ENCODE measurements around the gene RYR2. TPM values are rescaled to one million over a fixed set of nuclear protein-coding genes. Genes with fewer than 3 reads are reported as not detected.

RYR2 gene
- total RNA-seq, 1 experiment from 2014 or later, result 1.0 TPM

- in situ Hi-C loops (cut with HindIII; ENCODE audit: low pct_unique_long_range_greater_than_20kb, low sequenced_read_pairs), result no loop called here
- no peak for DNase-seq (ENCODE audit: low read depth)
Observed at GRCh38 chr1:237687804-237688203, 645.8 kb downstream of the RYR2 start.

- in situ Hi-C loops (cut with HindIII; ENCODE audit: low pct_unique_long_range_greater_than_20kb, low sequenced_read_pairs), result no loop called here
- no peak for DNase-seq (ENCODE audit: low read depth)
Observed at GRCh38 chr1:237690656-237691055, 648.7 kb downstream of the RYR2 start.

- in situ Hi-C loops (cut with HindIII; ENCODE audit: low pct_unique_long_range_greater_than_20kb, low sequenced_read_pairs), result no loop called here
- no peak for DNase-seq (ENCODE audit: low read depth)
Observed at GRCh38 chr1:237692255-237692654, 650.3 kb downstream of the RYR2 start.

- no peak for DNase-seq (ENCODE audit: low read depth)
- in situ Hi-C loops (cut with HindIII; ENCODE audit: low pct_unique_long_range_greater_than_20kb, low sequenced_read_pairs), result no loop called here
Observed at GRCh38 chr1:237695878-237696277, 653.9 kb downstream of the RYR2 start.

GRCh38 chr1:237700181-237700580, 658.2 kb downstream of the RYR2 start:
- no peak for DNase-seq (ENCODE audit: low read depth)
- in situ Hi-C loops (cut with HindIII; ENCODE audit: low pct_unique_long_range_greater_than_20kb, low sequenced_read_pairs), result no loop called here

GRCh38 chr1:237701534-237701933, 659.5 kb downstream of the RYR2 start:
- in situ Hi-C loops (cut with HindIII; ENCODE audit: low pct_unique_long_range_greater_than_20kb, low sequenced_read_pairs), result no loop called here
- no peak for DNase-seq (ENCODE audit: low read depth)

- no peak for DNase-seq (ENCODE audit: low read depth)
- in situ Hi-C loops (cut with HindIII; ENCODE audit: low pct_unique_long_range_greater_than_20kb, low sequenced_read_pairs), result no loop called here
Observed at GRCh38 chr1:237702161-237702560, 660.2 kb downstream of the RYR2 start.

GRCh38 chr1:237705462-237705861, 663.5 kb downstream of the RYR2 start:
- DNase-seq (ENCODE audit: low read depth), result no peak
- in situ Hi-C loops (cut with HindIII; ENCODE audit: low pct_unique_long_range_greater_than_20kb, low sequenced_read_pairs), result no loop called here

- in situ Hi-C loops (cut with HindIII; ENCODE audit: low pct_unique_long_range_greater_than_20kb, low sequenced_read_pairs), result no loop called here
- DNase-seq (ENCODE audit: low read depth), result no peak
Observed at GRCh38 chr1:237709355-237709754, 667.4 kb downstream of the RYR2 start.

- in situ Hi-C loops (cut with HindIII; ENCODE audit: low pct_unique_long_range_greater_than_20kb, low sequenced_read_pairs), result no loop called here
- DNase-seq (ENCODE audit: low read depth), result no peak
Observed at GRCh38 chr1:237711281-237711680, 669.3 kb downstream of the RYR2 start.

DNA sequence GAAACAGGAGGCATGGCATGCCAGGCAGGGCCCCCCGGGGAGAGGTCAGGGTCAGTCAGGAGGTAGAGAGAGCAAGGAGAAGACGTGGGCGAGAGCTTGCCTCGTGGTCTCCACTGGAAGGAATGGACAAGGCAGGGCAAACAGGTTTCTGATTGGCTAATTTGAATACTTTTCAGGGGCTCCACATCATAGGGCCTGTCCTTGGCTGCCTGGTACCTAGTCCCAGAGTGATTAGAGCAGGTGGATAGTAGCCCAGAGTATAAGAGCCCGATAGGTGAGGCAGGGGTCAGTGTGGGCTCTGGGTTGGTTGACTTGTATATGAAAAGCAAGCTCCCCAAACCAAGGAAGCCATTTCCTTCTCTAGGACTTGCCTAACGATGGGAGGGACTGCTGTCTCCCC, 670.1 kb downstream of the RYR2 start:
- in situ Hi-C loops (cut with HindIII; ENCODE audit: low pct_unique_long_range_greater_than_20kb, low sequenced_read_pairs), result no loop called here

GRCh38 chr1:237712586-237713157, 670.7 kb downstream of the RYR2 start:
- in situ Hi-C loops (cut with HindIII; ENCODE audit: low pct_unique_long_range_greater_than_20kb, low sequenced_read_pairs), result no loop called here
- DNase-seq (ENCODE audit: low read depth), result no peak

More for the DNA sequence above, 670.1 kb downstream of the RYR2 start:
- no peak for DNase-seq (ENCODE audit: low read depth)

DNA sequence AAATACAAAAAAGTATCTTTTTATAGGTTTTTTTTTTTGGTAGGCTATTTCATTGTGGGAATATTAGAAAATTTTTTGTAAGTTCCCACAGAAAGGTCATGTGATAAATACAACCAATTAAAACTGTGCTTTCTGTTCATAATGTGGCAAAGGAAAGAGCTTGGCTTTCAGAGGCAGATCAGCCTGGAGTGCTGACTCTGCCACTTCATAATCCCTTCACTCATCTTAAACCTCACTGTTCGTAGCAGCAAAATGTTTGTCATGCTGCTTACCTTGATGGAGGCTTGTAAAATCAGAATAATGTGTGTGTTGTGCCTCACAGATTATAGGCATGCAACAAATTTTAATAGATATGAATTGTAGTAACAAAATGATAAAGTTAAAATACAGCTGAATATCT, 671.9 kb downstream of the RYR2 start:
- no peak for DNase-seq (ENCODE audit: low read depth)
- in situ Hi-C loops (cut with HindIII; ENCODE audit: low pct_unique_long_range_greater_than_20kb, low sequenced_read_pairs), result no loop called here

- in situ Hi-C loops (cut with HindIII; ENCODE audit: low pct_unique_long_range_greater_than_20kb, low sequenced_read_pairs), result no loop called here
- DNase-seq (ENCODE audit: low read depth), result no peak
Observed at GRCh38 chr1:237717106-237717505, 675.1 kb downstream of the RYR2 start.

GRCh38 chr1:237730826-237731350, 688.9 kb downstream of the RYR2 start:
- DNase-seq (ENCODE audit: low read depth), result no peak
- in situ Hi-C loops (cut with HindIII; ENCODE audit: low pct_unique_long_range_greater_than_20kb, low sequenced_read_pairs), result no loop called here

DNA sequence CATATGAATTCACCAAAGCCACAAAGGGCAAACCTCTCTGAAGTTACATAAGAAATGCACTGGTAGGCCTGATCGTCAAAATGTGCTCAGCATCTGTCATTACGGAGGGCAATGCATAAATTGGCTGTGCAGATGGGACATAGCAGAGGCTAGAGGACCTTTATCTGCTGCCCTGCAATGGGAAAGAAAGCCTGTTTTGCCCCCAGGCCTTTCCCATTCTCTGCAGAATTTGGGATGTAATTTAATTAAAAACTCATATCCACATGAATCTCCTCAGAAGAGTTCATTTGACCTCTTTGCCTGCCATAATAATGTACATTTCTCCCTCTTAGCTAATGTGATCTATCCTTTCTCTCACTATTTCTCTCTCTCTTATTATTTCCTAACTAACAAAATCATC, 690.7 kb downstream of the RYR2 start:
- no peak for DNase-seq (ENCODE audit: low read depth)
- in situ Hi-C loops (cut with HindIII; ENCODE audit: low pct_unique_long_range_greater_than_20kb, low sequenced_read_pairs), result no loop called here

GRCh38 chr1:237736372-237737029, 694.5 kb downstream of the RYR2 start:
- in situ Hi-C loops (cut with HindIII; ENCODE audit: low pct_unique_long_range_greater_than_20kb, low sequenced_read_pairs), result no loop called here
- DNase-seq (ENCODE audit: low read depth), result no peak

DNA sequence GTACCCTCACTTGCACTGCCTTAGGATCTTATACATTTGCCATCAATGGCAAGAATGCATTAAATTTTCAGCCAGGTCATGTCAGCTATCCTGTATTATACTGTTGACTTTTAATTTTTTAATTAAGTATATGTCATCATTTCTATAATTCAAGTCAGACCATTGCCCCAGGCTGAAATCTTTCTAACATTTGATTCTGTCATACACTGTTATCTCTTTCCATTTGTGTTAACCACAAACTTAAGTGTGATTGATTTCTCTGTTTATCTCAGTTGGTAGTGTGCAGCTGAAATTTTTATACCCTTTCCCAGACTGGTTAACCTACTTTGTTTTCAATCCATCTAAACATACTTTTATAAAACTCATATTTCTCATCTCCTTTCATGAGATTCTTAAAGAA, 695.5 kb downstream of the RYR2 start:
- in situ Hi-C loops (cut with HindIII; ENCODE audit: low pct_unique_long_range_greater_than_20kb, low sequenced_read_pairs), result no loop called here
- no peak for DNase-seq (ENCODE audit: low read depth)

- DNase-seq (ENCODE audit: low read depth), result no peak
- in situ Hi-C loops (cut with HindIII; ENCODE audit: low pct_unique_long_range_greater_than_20kb, low sequenced_read_pairs), result no loop called here
Observed at GRCh38 chr1:237737938-237738610, 696.1 kb downstream of the RYR2 start.
